Stomach (tissue), 4 donors: ENCODE data around the gene KCNJ4.

Source experiments
- EP300 ChIP-seq: sonication (generic); formaldehyde crosslinking; IDR thresholded peaks from one replicate; pipeline ENCODE4 v1.6.1; 2017; ENCODE audit warnings: antibody characterized with exemption
- POLR2A ChIP-seq, 4 donors: fragments of 450-650 bp; IDR thresholded peaks; one replicate each; pipeline ENCODE4 v1.6.1; 2016; ENCODE audit warnings: antibody characterized with exemption in 4 of 4, control low read depth in 2 of 4, mild to moderate bottlenecking in 1 of 4, moderate library complexity in 1 of 4
- POLR2AphosphoS5 ChIP-seq, 3 donors: sonication (generic); formaldehyde crosslinking; IDR thresholded peaks; one replicate each; pipeline ENCODE4 v1.6.1; 2016; ENCODE audit warnings: antibody characterized with exemption in 3 of 3
- TF ChIP-seq, protein P1 (sequence below), 7 experiments: fragments of 450-650 bp in 4 of 7; fragments of 200-600 bp in 3 of 7; sonication (generic) in 3 of 7; IDR thresholded peaks; one replicate each; pipeline ENCODE4 v1.5.1; 2016 to 2019; ENCODE audit warnings: antibody characterized with exemption in 7 of 7, control low read depth in 2 of 7, mild to moderate bottlenecking in 1 of 7

GRCh38 chr22:38465673-38466490, 10.9 kb upstream of the KCNJ4 start:
- TF ChIP-seq, protein P1, sequence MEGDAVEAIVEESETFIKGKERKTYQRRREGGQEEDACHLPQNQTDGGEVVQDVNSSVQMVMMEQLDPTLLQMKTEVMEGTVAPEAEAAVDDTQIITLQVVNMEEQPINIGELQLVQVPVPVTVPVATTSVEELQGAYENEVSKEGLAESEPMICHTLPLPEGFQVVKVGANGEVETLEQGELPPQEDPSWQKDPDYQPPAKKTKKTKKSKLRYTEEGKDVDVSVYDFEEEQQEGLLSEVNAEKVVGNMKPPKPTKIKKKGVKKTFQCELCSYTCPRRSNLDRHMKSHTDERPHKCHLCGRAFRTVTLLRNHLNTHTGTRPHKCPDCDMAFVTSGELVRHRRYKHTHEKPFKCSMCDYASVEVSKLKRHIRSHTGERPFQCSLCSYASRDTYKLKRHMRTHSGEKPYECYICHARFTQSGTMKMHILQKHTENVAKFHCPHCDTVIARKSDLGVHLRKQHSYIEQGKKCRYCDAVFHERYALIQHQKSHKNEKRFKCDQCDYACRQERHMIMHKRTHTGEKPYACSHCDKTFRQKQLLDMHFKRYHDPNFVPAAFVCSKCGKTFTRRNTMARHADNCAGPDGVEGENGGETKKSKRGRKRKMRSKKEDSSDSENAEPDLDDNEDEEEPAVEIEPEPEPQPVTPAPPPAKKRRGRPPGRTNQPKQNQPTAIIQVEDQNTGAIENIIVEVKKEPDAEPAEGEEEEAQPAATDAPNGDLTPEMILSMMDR (IDR thresholded peaks at IDR 0.05), result no peak
- TF ChIP-seq POLR2AphosphoS5 (IDR thresholded peaks at IDR 0.05), result no peak
- TF ChIP-seq POLR2A (IDR thresholded peaks at IDR 0.05), result no peak
- no peak for TF ChIP-seq EP300
